ENCODE measurements around the gene GRK2. TPM values are rescaled to one million over a fixed set of nuclear protein-coding genes. Genes with fewer than 3 reads are reported as not detected.
"Not testable (repeated sequence)": the region's sequence is repeated elsewhere in the genome, so short reads cannot be mapped to it uniquely, and the experiment has no call there.

The GRK2 gene
- polyA plus RNA-seq, 1 donor (not counting 4 experiments of a cell fraction or from before 2014, with no cell fraction given), result 21.1 TPM

DNA sequence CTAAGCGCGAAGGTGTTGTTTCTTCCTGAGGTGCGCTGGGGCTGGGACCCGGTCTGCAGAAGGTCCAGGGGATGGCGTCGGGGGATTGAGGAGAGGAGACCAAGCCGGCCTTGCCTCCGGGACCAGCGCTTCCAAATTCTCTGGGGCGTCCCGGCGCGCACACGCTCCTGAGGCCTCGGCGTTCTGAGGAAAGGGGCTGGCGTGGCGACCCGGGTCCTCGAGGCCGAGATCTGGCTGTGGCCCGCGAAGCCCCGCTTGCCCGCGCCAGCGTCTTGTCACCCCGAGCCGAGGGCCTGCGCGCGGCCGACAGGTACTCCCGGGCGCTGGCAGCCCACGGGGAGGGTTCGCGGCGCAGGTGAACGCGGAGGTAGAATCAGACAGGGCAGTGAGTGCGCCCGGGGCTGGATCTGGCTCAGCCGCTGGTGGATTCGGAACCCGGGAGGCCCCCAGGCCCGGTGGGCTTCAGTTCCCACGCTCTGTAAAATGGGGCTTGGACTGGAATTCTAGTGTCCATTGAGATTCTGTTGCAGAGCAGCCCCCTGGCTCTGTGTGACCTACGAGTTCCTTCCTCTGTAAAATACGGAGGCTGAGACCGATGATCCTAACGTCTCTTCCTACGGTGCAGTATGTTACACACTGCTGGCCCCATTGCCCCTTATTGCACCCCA is 51.7 kb downstream of the GRK2 start:
- peak overlapping the region; percentile 81 to 94 (median 82) for H3K4me3 ChIP-seq (ENCODE audit: control insufficient read depth in 2 of 3, extremely low read depth in 1 of 3, insufficient read depth in 2 of 3, low read depth in 1 of 3, low read length in 3 of 3)
- TF ChIP-seq EZH2 (IDR thresholded peaks at IDR 0.05; ENCODE audit: low read length), result no peak
- TF ChIP-seq, protein P1, sequence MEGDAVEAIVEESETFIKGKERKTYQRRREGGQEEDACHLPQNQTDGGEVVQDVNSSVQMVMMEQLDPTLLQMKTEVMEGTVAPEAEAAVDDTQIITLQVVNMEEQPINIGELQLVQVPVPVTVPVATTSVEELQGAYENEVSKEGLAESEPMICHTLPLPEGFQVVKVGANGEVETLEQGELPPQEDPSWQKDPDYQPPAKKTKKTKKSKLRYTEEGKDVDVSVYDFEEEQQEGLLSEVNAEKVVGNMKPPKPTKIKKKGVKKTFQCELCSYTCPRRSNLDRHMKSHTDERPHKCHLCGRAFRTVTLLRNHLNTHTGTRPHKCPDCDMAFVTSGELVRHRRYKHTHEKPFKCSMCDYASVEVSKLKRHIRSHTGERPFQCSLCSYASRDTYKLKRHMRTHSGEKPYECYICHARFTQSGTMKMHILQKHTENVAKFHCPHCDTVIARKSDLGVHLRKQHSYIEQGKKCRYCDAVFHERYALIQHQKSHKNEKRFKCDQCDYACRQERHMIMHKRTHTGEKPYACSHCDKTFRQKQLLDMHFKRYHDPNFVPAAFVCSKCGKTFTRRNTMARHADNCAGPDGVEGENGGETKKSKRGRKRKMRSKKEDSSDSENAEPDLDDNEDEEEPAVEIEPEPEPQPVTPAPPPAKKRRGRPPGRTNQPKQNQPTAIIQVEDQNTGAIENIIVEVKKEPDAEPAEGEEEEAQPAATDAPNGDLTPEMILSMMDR (optimal IDR thresholded peaks at IDR 0.05 in 1 of 3, IDR thresholded peaks at IDR 0.05 in 1 of 3, conservative IDR thresholded peaks at IDR 0.05 in 1 of 3; ENCODE audit: extremely low read depth in 1 of 3, insufficient read depth in 2 of 3, low read length in 3 of 3), result no peak
- DNase-seq (ENCODE audit: low read depth, low spot score), result no peak
- no peaks in the 10 kb centered on the region for H3K27me3 ChIP-seq (ENCODE audit: control insufficient read depth, extremely low read depth, insufficient read depth, low read length)
- no peaks in the 10 kb centered on the region for H3K9me1 ChIP-seq (ENCODE audit: control insufficient read depth, extremely low read depth, insufficient read depth, low read length)
- dilution Hi-C loops (cut with MboI; ENCODE audit: extremely low pct_ligation_motif_present, low sequenced_read_pairs), result no loop called here
- no peak for FAIRE-seq
- H3K9ac ChIP-seq (ENCODE audit: control insufficient read depth, extremely low read depth, insufficient read depth, low read length), result peak overlapping the region; percentile 80
- H3K4me1 ChIP-seq (ENCODE audit: control insufficient read depth, extremely low read depth, insufficient read depth, low read length), result peaks cover 30% of the 10 kb centered on the region
- H4K20me1 ChIP-seq (ENCODE audit: control insufficient read depth, extremely low read depth, insufficient read depth, low read length), result no peaks in the 10 kb centered on the region
- peaks cover 5% of the 10 kb centered on the region for H3K79me2 ChIP-seq (ENCODE audit: control insufficient read depth, insufficient read depth, low read length)
- peaks cover 0 to 4% of the 10 kb centered on the region in 2 experiments for H3K36me3 ChIP-seq (ENCODE audit: control insufficient read depth in 2 of 2, extremely low read depth in 1 of 2, insufficient read depth in 2 of 2, low read length in 2 of 2)
- no peaks in the 10 kb centered on the region for H3K9me3 ChIP-seq (ENCODE audit: control insufficient read depth, low read depth, low read length)
- H3K27ac ChIP-seq (ENCODE audit: control insufficient read depth, insufficient read depth, low read length), result peak overlapping the region; percentile 58
- peak overlapping the region; percentile 94 for H2AFZ ChIP-seq (ENCODE audit: control insufficient read depth, low read length)
- H3K4me2 ChIP-seq (ENCODE audit: control insufficient read depth, extremely low read depth, insufficient read depth, low read depth, low read length), result peak overlapping the region; percentile 100

DNA sequence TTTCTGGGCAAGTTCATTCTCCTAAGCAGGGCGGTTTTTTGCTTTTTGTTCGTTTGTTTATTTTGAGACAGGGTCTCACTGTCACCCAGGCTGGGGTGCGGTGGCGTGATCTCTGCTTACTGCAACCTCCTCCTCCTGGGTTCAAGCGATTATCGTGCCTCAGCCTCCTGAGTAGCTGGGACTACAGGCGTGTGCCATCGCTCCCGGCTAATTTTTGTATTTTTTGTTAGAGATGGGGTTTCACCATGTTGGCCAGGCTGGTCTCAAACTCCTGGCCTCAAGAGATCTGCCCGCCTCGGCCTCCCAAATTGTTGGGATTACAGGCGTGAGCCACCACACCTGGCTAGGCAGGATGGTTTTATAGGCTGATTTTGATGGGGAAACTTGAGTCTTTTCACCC is 52.6 kb downstream of the GRK2 start:
- H3K36me3 ChIP-seq (ENCODE audit: control insufficient read depth in 2 of 2, extremely low read depth in 1 of 2, insufficient read depth in 2 of 2, low read length in 2 of 2); H3K9me1 ChIP-seq (ENCODE audit: control insufficient read depth, extremely low read depth, insufficient read depth, low read length); dilution Hi-C loops (cut with MboI; ENCODE audit: extremely low pct_ligation_motif_present, low sequenced_read_pairs); DNase-seq (ENCODE audit: low read depth, low spot score); H3K79me2 ChIP-seq (ENCODE audit: control insufficient read depth, insufficient read depth, low read length); H2AFZ ChIP-seq (ENCODE audit: control insufficient read depth, low read length); H4K20me1 ChIP-seq (ENCODE audit: control insufficient read depth, extremely low read depth, insufficient read depth, low read length); FAIRE-seq; H3K9ac ChIP-seq (ENCODE audit: control insufficient read depth, extremely low read depth, insufficient read depth, low read length); H3K27me3 ChIP-seq (ENCODE audit: control insufficient read depth, extremely low read depth, insufficient read depth, low read length); H3K27ac ChIP-seq (ENCODE audit: control insufficient read depth, insufficient read depth, low read length); H3K9me3 ChIP-seq (ENCODE audit: control insufficient read depth, low read depth, low read length): not testable (repeated sequence)
- Histone ChIP-seq H3K4me2 (ENCODE audit: control insufficient read depth, extremely low read depth, insufficient read depth, low read depth, low read length) (peak overlapping the region; percentile 100), H3K4me1 (ENCODE audit: control insufficient read depth, extremely low read depth, insufficient read depth, low read length) (peaks cover 22% of the 10 kb centered on the region), H3K4me3 (ENCODE audit: control insufficient read depth in 2 of 3, extremely low read depth in 1 of 3, insufficient read depth in 2 of 3, low read depth in 1 of 3, low read length in 3 of 3) (peak overlapping the region in 2 of 3 experiments; percentile 81 to 94)

GRCh38 chr11:67320011-67320410 is 53.7 kb downstream of the GRK2 start:
- Histone ChIP-seq H3K36me3 (ENCODE audit: control insufficient read depth in 2 of 2, extremely low read depth in 1 of 2, insufficient read depth in 2 of 2, low read length in 2 of 2) (peaks cover 0 to 4% of the 10 kb centered on the region in 2 experiments), H4K20me1 (ENCODE audit: control insufficient read depth, extremely low read depth, insufficient read depth, low read length) (no peaks in the 10 kb centered on the region), H3K9me3 (ENCODE audit: control insufficient read depth, low read depth, low read length) (no peaks in the 10 kb centered on the region), H2AFZ (ENCODE audit: control insufficient read depth, low read length) (no peak overlapping the region), H3K9ac (ENCODE audit: control insufficient read depth, extremely low read depth, insufficient read depth, low read length) (no peak overlapping the region), H3K79me2 (ENCODE audit: control insufficient read depth, insufficient read depth, low read length) (peaks cover 5% of the 10 kb centered on the region), H3K27ac (ENCODE audit: control insufficient read depth, insufficient read depth, low read length) (no peak overlapping the region), H3K4me3 (ENCODE audit: control insufficient read depth in 2 of 3, extremely low read depth in 1 of 3, insufficient read depth in 2 of 3, low read depth in 1 of 3, low read length in 3 of 3) (no peak overlapping the region), H3K9me1 (ENCODE audit: control insufficient read depth, extremely low read depth, insufficient read depth, low read length) (no peaks in the 10 kb centered on the region), H3K27me3 (ENCODE audit: control insufficient read depth, extremely low read depth, insufficient read depth, low read length) (no peaks in the 10 kb centered on the region), H3K4me1 (ENCODE audit: control insufficient read depth, extremely low read depth, insufficient read depth, low read length) (peaks cover 20% of the 10 kb centered on the region), H3K4me2 (ENCODE audit: control insufficient read depth, extremely low read depth, insufficient read depth, low read depth, low read length) (no peak overlapping the region)
- dilution Hi-C loops (cut with MboI; ENCODE audit: extremely low pct_ligation_motif_present, low sequenced_read_pairs), result no loop called here
- DNase-seq (ENCODE audit: low read depth, low spot score) (no peak), FAIRE-seq (no peak)
- TF ChIP-seq, protein P1 (optimal IDR thresholded peaks at IDR 0.05 in 1 of 3, IDR thresholded peaks at IDR 0.05 in 1 of 3, conservative IDR thresholded peaks at IDR 0.05 in 1 of 3; ENCODE audit: extremely low read depth in 1 of 3, insufficient read depth in 2 of 3, low read length in 3 of 3), result no peak

All from keratinocyte (primary cell).